GM21423 (cell line): Measurements from ENCODE around the gene CSNK1G2.

ENCODE experiments used
- ATAC-seq: cut with Tn5 transposase; IDR thresholded peaks from one replicate; pipeline ENCODE4 v1.9.1; 2021; ENCODE audit warnings: mild to moderate bottlenecking, moderate library complexity; ENCODE audit not compliant: unreplicated experiment

The CSNK1G2 gene

GRCh38 chr19:1917926-1918325 lies 23.0 kb upstream of the CSNK1G2 start:
- no peak for ATAC-seq

GRCh38 chr19:1918975-1919374 lies 22.0 kb upstream of the CSNK1G2 start:
- ATAC-seq: no peak

GRCh38 chr19:1920644-1921043 lies 20.3 kb upstream of the CSNK1G2 start:
- ATAC-seq: no peak

GRCh38 chr19:1921326-1921725 lies 19.6 kb upstream of the CSNK1G2 start:
- ATAC-seq: no peak

GRCh38 chr19:1921825-1922224 lies 19.1 kb upstream of the CSNK1G2 start:
- no peak for ATAC-seq

GRCh38 chr19:1922803-1923202 lies 18.2 kb upstream of the CSNK1G2 start:
- ATAC-seq: no peak

GRCh38 chr19:1923319-1923718 lies 17.7 kb upstream of the CSNK1G2 start:
- no peak for ATAC-seq

GRCh38 chr19:1924320-1924961 lies 16.5 kb upstream of the CSNK1G2 start:
- no peak for ATAC-seq

- no peak for ATAC-seq
Observed at GRCh38 chr19:1925544-1925943, 15.4 kb upstream of the CSNK1G2 start.

GRCh38 chr19:1929021-1929742 lies 11.8 kb upstream of the CSNK1G2 start:
- ATAC-seq: peak; percentile 62

- no peak for ATAC-seq
Observed at GRCh38 chr19:1931445-1931844, 9.5 kb upstream of the CSNK1G2 start.

GRCh38 chr19:1932395-1932794 lies 8.6 kb upstream of the CSNK1G2 start:
- no peak for ATAC-seq

- no peak for ATAC-seq
Observed at GRCh38 chr19:1933244-1933643, 7.7 kb upstream of the CSNK1G2 start.

- ATAC-seq: no peak
Observed at GRCh38 chr19:1933942-1934341, 7.0 kb upstream of the CSNK1G2 start.

GRCh38 chr19:1935484-1936208 lies 5.3 kb upstream of the CSNK1G2 start:
- ATAC-seq: no peak

- ATAC-seq: no peak
Observed at GRCh38 chr19:1936430-1936829, 4.5 kb upstream of the CSNK1G2 start.

- ATAC-seq: no peak
Observed at GRCh38 chr19:1936916-1937610, 3.9 kb upstream of the CSNK1G2 start.

GRCh38 chr19:1938071-1938470 lies 2.9 kb upstream of the CSNK1G2 start:
- no peak for ATAC-seq

- ATAC-seq: peak; percentile 33
Observed at GRCh38 chr19:1942078-1942933, 1.3 kb downstream of the CSNK1G2 start.

GRCh38 chr19:1942934-1943555 lies 2.1 kb downstream of the CSNK1G2 start:
- no peak for ATAC-seq
